ENCODE results near the gene RPS6KA2.

DNA sequence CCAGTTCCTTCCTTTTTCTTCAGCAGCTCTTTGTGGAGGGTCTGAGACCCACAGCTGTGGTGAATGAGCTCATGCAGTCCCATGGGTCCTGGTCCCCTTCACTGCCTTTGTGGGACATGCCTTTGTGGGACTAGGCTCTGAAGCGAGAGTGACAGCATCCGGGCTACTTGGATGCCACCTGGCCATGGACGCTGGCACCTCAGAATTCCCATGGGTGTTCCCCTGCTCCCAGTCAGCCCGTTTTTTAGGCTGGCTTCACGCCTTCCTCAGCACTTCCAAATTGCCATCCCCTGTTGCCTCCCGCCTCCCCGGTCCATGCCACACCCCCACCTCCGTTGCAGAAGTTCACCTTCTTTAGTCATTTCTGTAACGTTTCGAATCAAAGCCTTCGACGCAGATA is 85.7 kb downstream of the RPS6KA2 start:
- TF ChIP-seq, protein P1, sequence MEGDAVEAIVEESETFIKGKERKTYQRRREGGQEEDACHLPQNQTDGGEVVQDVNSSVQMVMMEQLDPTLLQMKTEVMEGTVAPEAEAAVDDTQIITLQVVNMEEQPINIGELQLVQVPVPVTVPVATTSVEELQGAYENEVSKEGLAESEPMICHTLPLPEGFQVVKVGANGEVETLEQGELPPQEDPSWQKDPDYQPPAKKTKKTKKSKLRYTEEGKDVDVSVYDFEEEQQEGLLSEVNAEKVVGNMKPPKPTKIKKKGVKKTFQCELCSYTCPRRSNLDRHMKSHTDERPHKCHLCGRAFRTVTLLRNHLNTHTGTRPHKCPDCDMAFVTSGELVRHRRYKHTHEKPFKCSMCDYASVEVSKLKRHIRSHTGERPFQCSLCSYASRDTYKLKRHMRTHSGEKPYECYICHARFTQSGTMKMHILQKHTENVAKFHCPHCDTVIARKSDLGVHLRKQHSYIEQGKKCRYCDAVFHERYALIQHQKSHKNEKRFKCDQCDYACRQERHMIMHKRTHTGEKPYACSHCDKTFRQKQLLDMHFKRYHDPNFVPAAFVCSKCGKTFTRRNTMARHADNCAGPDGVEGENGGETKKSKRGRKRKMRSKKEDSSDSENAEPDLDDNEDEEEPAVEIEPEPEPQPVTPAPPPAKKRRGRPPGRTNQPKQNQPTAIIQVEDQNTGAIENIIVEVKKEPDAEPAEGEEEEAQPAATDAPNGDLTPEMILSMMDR (IDR thresholded peaks at IDR 0.05): no peak
- TF ChIP-seq POLR2AphosphoS5 (IDR thresholded peaks at IDR 0.05; ENCODE audit: low read depth, low read length): no peak
- no peak for TF ChIP-seq SIN3A (IDR thresholded peaks at IDR 0.05; ENCODE audit: borderline replicate concordance, insufficient read depth, low read depth, low read length)
- TF ChIP-seq TCF7L2 (IDR thresholded peaks at IDR 0.05; ENCODE audit: low read depth, low read length): no peak

All from Panc1 (cell line).